HG03432 (cell line): Measurements from ENCODE around the gene ARL10.
A peak's percentile ranks its signal among the peaks of the same experiment; 100 is the strongest.
"Not testable (repeated sequence)": the region's sequence is repeated elsewhere in the genome, so short reads cannot be mapped to it uniquely, and the experiment has no call there.

Source experiments
- ATAC-seq: cut with Tn5 transposase; IDR thresholded peaks from one replicate; pipeline ENCODE4 v1.9.1; 2021; ENCODE audit warnings: mild to moderate bottlenecking, moderate library complexity; ENCODE audit not compliant: unreplicated experiment

The ARL10 gene

GRCh38 chr5:176388003-176388443, 22.7 kb downstream of the ARL10 start:
- ATAC-seq, result peak; percentile 2

DNA sequence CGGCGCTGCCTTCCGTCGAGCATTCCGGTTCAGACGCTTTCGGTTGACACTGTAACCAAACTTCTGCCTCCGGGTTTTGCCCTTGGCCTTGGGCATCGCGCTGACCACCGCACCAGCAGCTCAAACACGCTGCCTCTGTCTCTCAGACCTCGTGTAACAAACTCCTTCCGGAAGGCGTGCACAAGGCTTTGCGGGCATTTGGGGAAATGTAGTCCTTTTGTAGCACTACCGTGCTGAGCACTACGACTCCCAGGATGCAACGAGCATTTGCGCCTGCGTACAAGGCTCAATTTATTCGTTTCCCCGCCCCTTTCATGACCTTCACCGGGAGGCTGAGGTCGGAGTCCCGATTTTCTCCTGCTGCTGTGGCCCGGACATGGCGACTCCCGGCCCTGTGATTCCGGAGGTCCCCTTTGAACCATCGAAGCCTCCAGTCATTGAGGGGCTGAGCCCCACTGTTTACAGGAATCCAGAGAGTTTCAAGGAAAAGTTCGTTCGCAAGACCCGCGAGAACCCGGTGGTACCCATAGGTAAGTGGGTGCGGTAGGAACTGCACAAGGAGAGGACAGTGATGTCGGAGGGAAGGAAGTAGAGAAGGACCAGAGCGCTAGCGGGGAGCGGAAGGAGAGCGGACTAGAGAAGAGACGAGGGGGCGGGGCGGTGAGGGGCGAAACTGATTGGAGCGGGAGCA, 23.3 kb downstream of the ARL10 start, which contains the start of the genes HIGD2A and NOP16:
HIGD2A (plus strand) TSS at position 308 of the 691 bp plus-strand sequence; CDS start at position 377, 69 bp downstream.
NOP16 (minus strand) TSS at position 155 of the 691 bp plus-strand sequence; CDS start at position 96, 59 bp downstream.
- ATAC-seq, result peak; percentile 88

GRCh38 chr5:176389135-176390123, 24.1 kb downstream of the ARL10 start:
- ATAC-seq, result peak; percentile 37

GRCh38 chr5:176391479-176391878, 26.2 kb downstream of the ARL10 start:
- no peak for ATAC-seq

- no peak for ATAC-seq
Measured at GRCh38 chr5:176391999-176392398, 26.7 kb downstream of the ARL10 start.

- no peak for ATAC-seq
Measured at GRCh38 chr5:176392526-176392925, 27.2 kb downstream of the ARL10 start.

DNA sequence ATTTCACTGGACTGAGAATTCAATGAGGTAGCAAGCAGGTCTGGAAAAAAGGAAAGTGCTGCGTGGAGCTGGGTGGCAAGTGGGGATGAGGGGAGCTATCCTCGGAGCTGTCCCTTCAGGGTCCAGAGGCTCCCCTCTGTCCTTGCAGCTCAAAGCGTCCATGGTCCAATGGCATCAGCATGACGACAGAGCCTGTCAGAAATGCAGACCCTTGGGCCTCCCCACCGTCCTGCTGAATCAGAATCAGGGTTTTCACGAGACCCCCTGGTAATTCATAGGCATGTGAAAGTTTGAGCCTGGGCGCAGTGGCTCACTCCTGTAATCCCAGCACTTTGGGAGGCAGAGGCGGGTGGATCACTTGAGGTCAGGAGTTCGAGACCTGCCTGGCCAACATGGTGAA, 28.8 kb downstream of the ARL10 start:
- no peak for ATAC-seq

DNA sequence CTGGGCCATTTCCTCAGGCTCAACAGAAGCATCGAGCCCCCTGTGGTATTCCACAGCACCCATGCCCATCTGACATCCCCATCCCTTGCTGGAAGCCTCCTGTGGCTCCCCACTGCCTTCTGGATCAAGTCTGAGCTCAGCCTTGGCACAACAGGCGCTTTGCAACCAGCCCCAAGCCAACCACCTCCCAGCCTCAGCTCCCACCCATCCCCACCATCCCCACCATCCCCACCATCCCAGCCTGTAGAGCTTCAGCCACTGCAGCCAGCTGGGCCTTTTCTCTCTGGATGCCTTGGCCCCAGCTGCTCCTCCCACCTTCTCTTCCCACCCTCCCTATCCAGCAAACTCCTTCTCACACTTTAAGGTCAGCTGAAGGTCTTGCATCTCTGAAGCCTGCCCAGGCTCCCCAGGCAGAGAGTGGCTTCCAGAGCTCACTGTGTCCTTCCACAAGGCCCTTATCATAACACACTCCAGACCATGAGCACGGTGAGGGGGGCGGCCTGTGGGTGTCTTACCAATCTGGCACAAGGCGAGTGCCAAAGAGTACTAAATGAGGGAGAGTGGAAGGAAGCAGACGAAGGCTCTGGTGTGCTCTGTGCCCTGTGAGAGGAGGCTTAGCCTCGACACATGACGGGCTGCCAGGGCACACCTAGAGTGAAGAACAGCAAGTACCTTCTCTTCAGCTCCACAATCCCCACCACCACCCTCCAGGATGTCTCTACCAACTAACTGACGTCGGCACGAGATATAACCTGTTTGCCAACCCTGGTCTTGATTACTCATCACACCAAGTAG, 29.8 kb downstream of the ARL10 start:
- ATAC-seq, result no peak

GRCh38 chr5:176396330-176396729, 31.0 kb downstream of the ARL10 start:
- ATAC-seq, result no peak

DNA sequence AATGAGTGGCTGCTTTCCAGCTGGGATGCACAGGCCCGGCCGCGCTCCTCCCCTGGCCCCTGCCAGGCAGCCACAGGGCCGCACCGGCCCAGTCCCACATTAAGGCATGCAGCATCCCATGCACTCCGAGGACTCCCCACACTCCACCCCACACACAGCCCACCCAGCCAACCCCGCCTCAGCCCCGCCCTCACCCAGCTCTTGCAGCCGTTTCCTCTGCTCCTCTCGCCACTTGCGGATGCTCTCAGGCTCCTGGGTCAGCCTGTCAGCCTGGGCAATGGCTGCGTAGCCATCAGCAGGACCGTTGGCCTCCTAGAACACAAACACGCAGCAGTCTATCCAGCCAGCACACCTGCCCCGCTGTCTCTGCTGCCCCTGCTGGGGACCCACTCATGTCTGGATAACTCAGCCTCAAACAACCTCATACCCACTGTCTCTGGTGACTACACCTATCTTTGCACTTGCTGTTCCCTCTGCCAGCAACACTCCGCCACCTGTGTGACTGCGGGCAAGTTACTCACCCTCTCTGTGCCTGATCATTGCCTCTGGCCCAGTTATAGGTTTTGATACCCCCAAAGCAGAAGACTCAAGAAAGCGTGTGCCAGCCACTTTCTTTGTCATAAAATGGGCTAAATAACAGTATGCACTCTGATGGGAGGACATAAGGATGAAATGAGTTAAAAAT, 32.6 kb downstream of the ARL10 start:
- ATAC-seq, result no peak

- ATAC-seq, result no peak
Measured at GRCh38 chr5:176400382-176401156, 35.3 kb downstream of the ARL10 start.

DNA sequence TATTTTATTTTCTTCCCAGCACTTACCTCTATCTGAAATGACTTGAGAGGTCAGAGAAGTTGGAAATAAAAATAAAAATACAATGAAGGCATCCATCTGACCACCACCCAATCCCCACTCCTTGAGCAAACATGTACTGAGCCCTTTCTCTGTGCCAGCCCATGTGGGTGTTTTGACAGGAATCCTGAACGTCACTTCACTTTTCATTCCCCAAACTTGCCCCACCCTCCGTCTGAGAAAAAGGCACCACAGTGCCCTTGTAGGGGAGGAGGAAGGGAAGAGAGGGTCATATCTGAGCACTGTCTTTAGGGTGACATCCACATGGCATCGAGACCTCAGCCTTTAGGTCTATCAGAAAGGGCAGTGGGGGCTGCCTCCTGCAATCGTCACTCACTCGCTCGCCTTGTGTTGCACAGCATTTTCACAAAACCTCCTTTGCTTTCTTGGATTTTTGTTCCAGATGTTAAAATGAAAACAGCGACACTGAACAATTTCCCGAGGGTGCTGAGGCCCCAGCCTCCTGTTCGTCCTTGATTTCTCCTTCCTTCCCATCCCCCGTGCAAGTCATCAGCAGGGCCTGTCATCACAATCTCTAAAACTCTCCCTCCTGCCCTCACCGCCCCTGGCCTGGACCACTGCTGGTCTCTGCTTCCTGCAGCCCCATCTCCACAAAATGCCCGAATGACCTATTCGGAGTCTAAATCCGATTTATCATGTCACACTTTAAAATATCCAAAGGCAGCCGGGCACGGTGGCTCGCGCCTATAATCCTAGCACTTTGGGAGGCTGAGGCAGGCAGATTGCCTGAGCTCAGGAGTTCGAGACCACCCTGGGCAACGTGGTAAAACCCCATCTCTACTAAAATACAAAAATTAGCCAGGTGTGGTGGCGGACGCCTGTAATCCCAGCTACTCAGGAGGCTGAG, 36.3 kb downstream of the ARL10 start:
- no peak for ATAC-seq

DNA sequence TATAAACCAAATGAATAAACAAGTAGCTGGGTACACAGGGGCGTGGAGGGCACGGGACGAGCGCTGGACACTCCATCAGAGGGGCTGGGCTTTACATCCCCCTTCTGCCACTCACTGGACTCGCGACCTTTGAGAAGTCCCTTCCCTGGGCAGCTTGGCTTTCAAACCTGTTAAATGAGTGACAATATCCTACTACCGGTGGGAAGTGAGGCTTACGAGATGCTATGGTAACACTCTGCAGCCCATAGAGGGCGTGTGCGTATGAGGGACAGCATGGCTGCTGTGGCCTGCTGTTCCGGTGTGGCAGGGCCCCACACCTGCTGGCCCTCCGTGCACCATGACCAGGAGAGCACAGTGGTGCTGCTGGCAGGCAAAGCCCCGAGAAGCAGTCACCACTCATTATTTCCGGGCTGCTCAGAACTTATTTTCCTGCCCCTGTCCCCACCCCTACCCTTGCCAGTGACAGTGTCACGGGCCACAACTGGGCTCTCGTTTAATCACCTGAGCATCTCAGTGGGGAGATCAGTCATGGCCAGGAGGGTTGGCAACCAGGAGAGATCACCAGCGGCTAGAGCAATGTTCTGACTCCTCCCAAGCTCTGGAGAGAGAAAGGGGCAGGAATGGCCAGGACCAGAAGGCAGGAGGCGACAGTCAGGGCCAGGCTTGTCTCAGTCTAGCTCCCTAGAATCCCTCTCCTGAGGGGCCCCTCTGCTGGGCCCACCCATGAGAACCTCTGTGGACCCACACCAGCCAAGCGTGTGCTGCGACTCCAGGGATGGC, 40.6 kb downstream of the ARL10 start:
- no peak for ATAC-seq

DNA sequence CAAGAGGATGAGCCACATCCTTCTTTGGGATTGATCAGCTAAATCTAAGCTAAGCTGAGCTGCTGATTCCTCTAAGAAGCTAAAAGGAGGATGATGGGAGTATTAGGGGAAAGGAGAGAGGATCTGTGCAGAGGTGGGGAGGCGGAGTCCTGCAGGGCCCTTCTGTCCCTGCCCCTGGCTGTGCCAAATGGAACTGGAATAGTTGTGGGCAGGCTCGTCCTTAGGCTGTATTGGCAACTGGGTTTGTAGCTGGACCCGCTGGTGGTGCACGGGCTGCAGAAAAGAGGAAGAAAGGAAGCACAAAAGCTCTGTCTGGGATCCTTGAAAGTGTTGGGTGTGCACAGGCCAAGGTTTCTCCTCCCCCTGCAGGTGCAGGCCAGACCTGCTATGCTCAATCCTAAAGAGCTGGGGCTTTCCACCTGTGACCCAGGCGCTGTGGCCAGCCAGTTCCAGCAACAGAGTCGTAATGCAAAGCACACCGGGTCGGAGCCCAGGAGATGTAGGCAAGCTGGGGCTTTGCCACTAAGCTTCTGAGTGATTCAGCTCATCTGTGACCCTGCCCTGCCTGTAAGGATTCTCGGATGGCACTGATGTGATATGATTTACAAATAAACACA, 41.3 kb downstream of the ARL10 start:
- ATAC-seq, result no peak

GRCh38 chr5:176407456-176408251, 42.4 kb downstream of the ARL10 start:
- no peak for ATAC-seq

GRCh38 chr5:176408252-176408573, 42.9 kb downstream of the ARL10 start:
- ATAC-seq, result not testable (repeated sequence)

DNA sequence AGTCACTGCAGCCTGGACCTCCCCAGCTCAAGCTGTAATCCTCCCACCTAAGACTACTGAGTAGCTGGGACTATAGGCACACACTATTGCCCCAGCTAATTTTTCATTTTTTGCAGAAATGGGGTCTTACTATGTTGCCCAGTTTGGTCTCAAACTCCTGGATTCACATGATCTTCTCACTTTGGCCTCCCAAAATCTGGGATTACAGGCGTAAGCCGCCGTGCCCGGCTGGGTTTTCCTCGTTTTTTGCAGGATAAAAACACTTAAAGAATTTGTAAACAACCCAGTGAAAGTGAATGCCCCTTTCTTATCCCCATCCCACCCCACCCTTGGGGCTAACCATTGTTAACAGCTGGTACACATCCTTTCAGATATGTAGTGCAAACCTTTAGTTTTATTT, 43.3 kb downstream of the ARL10 start:
- no peak for ATAC-seq
